NCI-H1694 (cell line): Measurements from ENCODE around the gene ZNF593OS.
A peak's percentile ranks its signal among the peaks of the same experiment; 100 is the strongest.

ENCODE experiments used
- DNase-seq: peaks from one replicate; lab custom pipeline; 2025; lab: John Stamatoyannopoulos, UW

Gene ZNF593OS

GRCh38 chr1:26158908-26159742 is 12.5 kb downstream of the ZNF593OS start, which contains the start of gene FAM110D:
TSS of gene FAM110D (plus strand) at chr1:26159079. CDS start at chr1:26161292, 2,213 bp downstream.
- DNase-seq = no peak

- no peak for DNase-seq
Observed at GRCh38 chr1:26158271-26158907, 13.2 kb downstream of the ZNF593OS start.

- DNase-seq = peak; percentile 38
Observed at GRCh38 chr1:26156285-26157038, 15.2 kb downstream of the ZNF593OS start.

GRCh38 chr1:26155370-26156284 is 16.0 kb downstream of the ZNF593OS start:
- no peak for DNase-seq

GRCh38 chr1:26154750-26155149 is 16.9 kb downstream of the ZNF593OS start:
- DNase-seq = no peak

GRCh38 chr1:26153966-26154532 is 17.6 kb downstream of the ZNF593OS start:
- DNase-seq = no peak

GRCh38 chr1:26148887-26149286 is 22.7 kb downstream of the ZNF593OS start:
- DNase-seq = no peak

- no peak for DNase-seq
Observed at GRCh38 chr1:26145960-26146294, 25.7 kb downstream of the ZNF593OS start.

- DNase-seq = peak; percentile 87
Observed at GRCh38 chr1:26145041-26145959, 26.3 kb downstream of the ZNF593OS start.

GRCh38 chr1:26142159-26142558 is 29.5 kb downstream of the ZNF593OS start:
- no peak for DNase-seq

GRCh38 chr1:26138974-26139558 is 32.6 kb downstream of the ZNF593OS start:
- no peak for DNase-seq

GRCh38 chr1:26134466-26134865 is 37.2 kb downstream of the ZNF593OS start:
- no peak for DNase-seq

GRCh38 chr1:26132834-26133167 is 38.8 kb downstream of the ZNF593OS start:
- no peak for DNase-seq

GRCh38 chr1:26132128-26132833 is 39.4 kb downstream of the ZNF593OS start:
- DNase-seq = no peak

- no peak for DNase-seq
Observed at GRCh38 chr1:26130695-26131094, 40.9 kb downstream of the ZNF593OS start.

GRCh38 chr1:26129778-26130177 is 41.9 kb downstream of the ZNF593OS start:
- DNase-seq = no peak

GRCh38 chr1:26127235-26128163 is 44.1 kb downstream of the ZNF593OS start:
- DNase-seq = no peak
